Measurements from ENCODE around the gene SGCA. TPM values are rescaled to one million over a fixed set of nuclear protein-coding genes. Genes with fewer than 3 reads are reported as not detected.

The SGCA gene
- polyA plus RNA-seq, 4 donors: 0.96 to 6.2 (median 5.0) TPM; not detected in 1

DNA sequence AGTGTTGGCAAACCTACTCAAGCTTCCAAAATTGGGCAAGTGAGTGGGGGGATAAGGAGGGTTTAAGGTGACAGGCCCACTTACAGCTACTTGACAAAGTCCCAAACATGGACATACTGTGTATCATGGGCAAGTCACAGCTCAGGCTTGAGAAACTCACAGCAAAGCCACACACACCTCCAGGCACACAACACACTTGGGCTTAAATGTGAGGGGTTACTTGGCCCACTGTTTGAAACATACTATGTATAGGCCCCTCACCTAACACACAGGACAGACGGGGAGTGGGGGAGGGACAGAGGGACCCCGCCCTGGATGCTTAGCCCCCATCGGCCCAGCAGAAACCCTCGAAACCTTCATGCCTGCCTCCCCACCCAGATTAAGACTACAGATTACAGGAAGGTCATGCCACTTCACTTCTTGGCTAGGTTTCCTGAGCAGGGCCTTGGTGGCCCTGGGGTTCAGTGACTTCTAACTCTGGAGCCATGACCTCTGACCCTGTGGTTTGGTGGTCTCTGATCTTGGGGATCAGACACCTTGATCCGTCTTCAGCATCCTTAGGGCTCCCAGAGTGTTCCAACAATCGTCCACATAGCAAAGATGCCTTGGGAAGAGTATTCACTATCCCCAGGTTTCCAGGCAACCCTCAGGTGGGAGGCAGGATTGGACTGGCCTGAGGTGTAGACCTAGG, 33.6 kb upstream of the SGCA start:
- WGBS, 3 donors: 58 to 73% (median 68%) methylated on average over 6 of the region's 6 CpGs
- H3K4me3 ChIP-seq (ENCODE audit: low read depth in 1 of 3, low read length in 3 of 3): no peak overlapping the region
- H3K27me3 ChIP-seq (ENCODE audit: control insufficient read depth in 3 of 3, insufficient read depth in 3 of 3, low read length in 3 of 3): peaks cover 0 to 10% (median 0%) of the 10 kb centered on the region in 3 donors
- H3K27ac ChIP-seq (ENCODE audit: low read depth in 1 of 3, low read length in 2 of 3): no peak overlapping the region
- DNase-seq (no peak), FAIRE-seq (no peak)
- H3K9me3 ChIP-seq (ENCODE audit: control insufficient read depth in 2 of 2, insufficient read depth in 1 of 2, low read depth in 1 of 2, low read length in 1 of 2): no peaks in the 10 kb centered on the region
- peaks cover 3 to 32% (median 11%) of the 10 kb centered on the region in 3 donors for H3K36me3 ChIP-seq (ENCODE audit: control insufficient read depth in 3 of 3, insufficient read depth in 2 of 3, low read depth in 1 of 3, low read length in 3 of 3)
- H3K4me1 ChIP-seq (ENCODE audit: control insufficient read depth in 3 of 3, insufficient read depth in 2 of 3, low read depth in 1 of 3, low read length in 2 of 3): peaks cover 5 to 19% (median 13%) of the 10 kb centered on the region in 3 donors

DNA sequence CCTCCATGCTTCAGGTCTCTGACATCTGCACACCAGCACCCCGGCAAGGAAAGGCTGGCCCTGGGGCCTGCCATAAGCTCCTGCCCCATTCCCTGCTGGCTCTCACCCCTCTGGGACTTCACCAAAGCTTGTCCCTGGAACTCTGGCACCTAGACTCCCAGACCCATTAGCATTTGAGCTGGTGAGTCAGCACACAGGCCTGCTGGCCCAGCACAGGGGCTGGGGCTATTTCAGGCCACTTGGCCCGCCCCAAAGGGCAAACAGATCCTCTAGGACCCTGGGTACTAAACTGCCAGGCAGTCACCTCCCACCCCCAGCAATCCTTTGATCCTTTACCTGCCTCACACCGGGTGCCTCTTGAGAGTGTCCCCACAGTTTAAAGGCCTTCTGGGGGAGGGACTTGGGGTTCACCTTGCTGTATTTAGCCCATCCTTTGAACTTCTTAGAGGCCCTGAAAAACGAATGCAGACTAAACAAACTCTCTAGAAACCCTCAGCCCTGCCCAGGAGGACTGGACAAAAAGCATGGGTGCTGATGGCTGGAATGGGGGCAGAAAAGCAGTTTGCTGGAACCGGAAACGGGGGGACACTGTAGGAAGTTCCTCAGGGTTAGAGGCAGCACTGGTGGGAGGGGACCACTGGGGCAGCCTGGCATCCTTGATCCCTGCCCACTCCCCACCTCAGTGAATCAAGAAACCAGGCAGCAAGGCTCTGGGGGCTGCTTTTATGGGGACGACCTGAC, 32.6 kb upstream of the SGCA start:
- H3K27ac ChIP-seq (ENCODE audit: low read depth in 1 of 3, low read length in 2 of 3): peak overlapping the region in 1 of 3 donors; percentile 47
- peaks cover 5 to 19% (median 12%) of the 10 kb centered on the region in 3 donors for H3K4me1 ChIP-seq (ENCODE audit: control insufficient read depth in 3 of 3, insufficient read depth in 2 of 3, low read depth in 1 of 3, low read length in 2 of 3)
- DNase-seq: no peak
- FAIRE-seq: no peak
- no peaks in the 10 kb centered on the region for H3K9me3 ChIP-seq (ENCODE audit: control insufficient read depth in 2 of 2, insufficient read depth in 1 of 2, low read depth in 1 of 2, low read length in 1 of 2)
- 49 to 60% (median 51%) methylated on average over 7 of the region's 7 CpGs for WGBS, 3 donors
- peaks cover 3 to 41% (median 12%) of the 10 kb centered on the region in 3 donors for H3K36me3 ChIP-seq (ENCODE audit: control insufficient read depth in 3 of 3, insufficient read depth in 2 of 3, low read depth in 1 of 3, low read length in 3 of 3)
- peaks cover 0 to 10% (median 0%) of the 10 kb centered on the region in 3 donors for H3K27me3 ChIP-seq (ENCODE audit: control insufficient read depth in 3 of 3, insufficient read depth in 3 of 3, low read length in 3 of 3)
- no peak overlapping the region for H3K4me3 ChIP-seq (ENCODE audit: low read depth in 1 of 3, low read length in 3 of 3)

DNA sequence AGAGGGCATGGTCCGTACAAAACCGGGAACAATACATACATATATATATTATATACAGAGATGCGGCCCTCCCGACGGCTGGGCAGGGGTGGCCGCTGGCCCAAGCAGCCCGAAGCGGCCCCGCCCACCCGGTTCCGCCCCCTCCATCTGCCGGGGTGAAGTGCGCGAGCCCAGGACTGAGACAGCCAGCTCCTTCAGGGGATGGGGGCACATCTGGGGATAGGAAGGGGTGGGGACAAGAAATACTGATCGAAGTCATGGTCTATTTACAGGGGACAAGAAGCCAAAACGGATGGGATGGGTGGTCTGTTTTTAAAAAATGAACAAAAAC, 32.1 kb upstream of the SGCA start:
- H3K27me3 ChIP-seq (ENCODE audit: control insufficient read depth in 3 of 3, insufficient read depth in 3 of 3, low read length in 3 of 3): peaks cover 0 to 10% (median 0%) of the 10 kb centered on the region in 3 donors
- peaks cover 8 to 47% (median 14%) of the 10 kb centered on the region in 3 donors for H3K36me3 ChIP-seq (ENCODE audit: control insufficient read depth in 3 of 3, insufficient read depth in 2 of 3, low read depth in 1 of 3, low read length in 3 of 3)
- DNase-seq (no peak), FAIRE-seq (no peak)
- peak overlapping the region in 1 of 3 donors; percentile 47 for H3K27ac ChIP-seq (ENCODE audit: low read depth in 1 of 3, low read length in 2 of 3)
- no peak overlapping the region for H3K4me3 ChIP-seq (ENCODE audit: low read depth in 1 of 3, low read length in 3 of 3)
- WGBS, 3 donors: 29 to 36% (median 35%) methylated on average over 16 of the region's 16 CpGs
- H3K9me3 ChIP-seq (ENCODE audit: control insufficient read depth in 2 of 2, insufficient read depth in 1 of 2, low read depth in 1 of 2, low read length in 1 of 2): no peaks in the 10 kb centered on the region
- peaks cover under 1 to 15% (median 8%) of the 10 kb centered on the region in 3 donors for H3K4me1 ChIP-seq (ENCODE audit: control insufficient read depth in 3 of 3, insufficient read depth in 2 of 3, low read depth in 1 of 3, low read length in 2 of 3)

DNA sequence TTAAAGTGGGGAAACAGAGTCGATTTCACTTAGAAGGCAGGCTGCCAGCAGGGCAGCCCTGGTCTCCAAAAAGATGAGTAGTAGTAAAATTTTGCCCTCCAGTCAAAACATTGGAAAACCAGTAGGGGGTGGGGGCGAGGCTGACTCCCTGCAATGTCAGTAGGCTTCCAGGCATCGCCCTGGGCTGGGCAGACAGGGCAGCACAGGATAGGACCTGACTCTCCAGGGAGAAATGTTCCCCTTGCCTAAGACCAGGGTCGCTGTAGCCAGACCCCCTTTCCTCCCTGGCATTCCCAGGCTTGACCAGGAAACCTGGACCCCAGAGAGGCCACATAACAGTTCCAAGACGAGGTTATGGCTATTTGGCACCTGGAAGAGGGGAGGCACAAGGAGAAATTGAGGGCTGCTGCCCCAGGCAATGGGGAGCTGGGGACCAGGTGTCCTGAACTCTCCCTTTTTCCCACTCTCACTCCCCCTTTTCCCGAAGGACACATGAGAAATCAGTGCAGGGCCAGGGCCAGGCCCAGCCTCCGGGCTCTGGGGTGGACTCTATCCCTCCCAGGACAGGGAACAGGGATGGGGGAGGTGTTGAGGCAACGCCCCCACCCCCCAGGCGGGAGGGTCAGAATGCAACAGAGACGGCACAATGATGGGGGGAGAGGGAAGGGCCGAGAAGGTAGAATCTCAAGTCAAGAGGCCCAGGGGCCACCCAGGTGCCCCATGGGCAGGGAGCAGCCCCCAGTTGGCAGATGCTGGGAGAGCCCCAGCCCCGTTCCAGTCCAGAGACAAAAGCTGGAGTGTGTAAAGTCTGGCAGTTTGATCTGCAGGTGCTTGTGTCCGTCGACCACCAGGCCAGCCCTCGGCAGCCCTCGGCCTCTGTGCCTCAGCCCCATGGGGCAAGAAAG, 31.3 kb upstream of the SGCA start:
- H3K4me1 ChIP-seq (ENCODE audit: control insufficient read depth in 3 of 3, insufficient read depth in 2 of 3, low read depth in 1 of 3, low read length in 2 of 3): peaks cover 0 to 8% (median 4%) of the 10 kb centered on the region in 3 donors
- H3K9me3 ChIP-seq (ENCODE audit: control insufficient read depth in 2 of 2, insufficient read depth in 1 of 2, low read depth in 1 of 2, low read length in 1 of 2): no peaks in the 10 kb centered on the region
- peaks cover 0 to 10% (median 0%) of the 10 kb centered on the region in 3 donors for H3K27me3 ChIP-seq (ENCODE audit: control insufficient read depth in 3 of 3, insufficient read depth in 3 of 3, low read length in 3 of 3)
- H3K4me3 ChIP-seq (ENCODE audit: low read depth in 1 of 3, low read length in 3 of 3): no peak overlapping the region
- WGBS, 3 donors: 77 to 83% (median 81%) methylated on average over 16 of the region's 16 CpGs
- FAIRE-seq (no peak), DNase-seq (no peak)
- H3K27ac ChIP-seq (ENCODE audit: low read depth in 1 of 3, low read length in 2 of 3): no peak overlapping the region
- peaks cover 14 to 54% (median 14%) of the 10 kb centered on the region in 3 donors for H3K36me3 ChIP-seq (ENCODE audit: control insufficient read depth in 3 of 3, insufficient read depth in 2 of 3, low read depth in 1 of 3, low read length in 3 of 3)

DNA sequence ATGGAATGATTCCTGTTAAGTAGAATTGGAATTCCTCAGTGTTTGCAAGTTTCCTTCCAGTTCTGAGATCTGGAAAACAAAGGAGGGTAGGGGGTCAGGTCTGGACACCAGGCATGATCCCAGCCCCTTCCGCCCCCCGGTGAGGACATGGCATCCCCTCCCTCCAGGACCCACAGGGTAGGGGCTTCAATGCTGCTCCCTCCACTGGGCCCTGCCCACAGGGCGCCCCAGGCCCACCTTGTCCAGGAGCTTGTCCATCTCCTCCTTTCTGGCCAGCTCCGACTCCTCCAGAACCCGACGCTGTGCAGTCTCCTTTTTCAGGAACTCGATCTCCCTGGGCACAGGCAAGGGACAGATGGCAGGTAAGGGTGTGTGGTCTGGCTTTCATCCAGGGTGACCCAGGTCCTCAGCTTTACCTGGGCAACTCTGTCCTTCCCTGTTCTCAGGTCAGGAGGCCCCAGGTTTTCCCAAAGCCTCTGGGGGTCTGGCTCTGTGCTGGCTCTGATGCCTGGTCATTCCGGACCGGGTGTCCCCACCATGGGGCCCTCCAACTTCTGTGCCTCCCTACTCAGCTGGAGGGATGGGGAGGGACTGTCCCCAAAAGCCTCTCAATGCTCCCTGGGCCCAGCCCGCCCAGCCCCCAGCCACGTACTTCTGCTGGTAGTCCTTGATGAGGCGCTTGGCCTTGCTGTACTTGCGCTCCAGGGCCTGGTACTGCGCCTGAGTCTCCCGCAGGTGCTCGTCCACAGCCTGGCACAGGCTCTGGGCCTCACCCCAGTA, 30.3 kb upstream of the SGCA start:
- 89 to 94% (median 90%) methylated on average over 16 of the region's 16 CpGs for WGBS, 3 donors
- peaks cover 0 to 8% (median 4%) of the 10 kb centered on the region in 3 donors for H3K4me1 ChIP-seq (ENCODE audit: control insufficient read depth in 3 of 3, insufficient read depth in 2 of 3, low read depth in 1 of 3, low read length in 2 of 3)
- H3K4me3 ChIP-seq (ENCODE audit: low read depth in 1 of 3, low read length in 3 of 3): no peak overlapping the region
- H3K27me3 ChIP-seq (ENCODE audit: control insufficient read depth in 3 of 3, insufficient read depth in 3 of 3, low read length in 3 of 3): peaks cover 0 to 6% (median 0%) of the 10 kb centered on the region in 3 donors
- H3K9me3 ChIP-seq (ENCODE audit: control insufficient read depth in 2 of 2, insufficient read depth in 1 of 2, low read depth in 1 of 2, low read length in 1 of 2): peaks cover 0 to 6% of the 10 kb centered on the region in 2 donors
- H3K27ac ChIP-seq (ENCODE audit: low read depth in 1 of 3, low read length in 2 of 3): no peak overlapping the region
- DNase-seq (no peak), FAIRE-seq (no peak)
- peaks cover 14 to 64% (median 15%) of the 10 kb centered on the region in 3 donors for H3K36me3 ChIP-seq (ENCODE audit: control insufficient read depth in 3 of 3, insufficient read depth in 2 of 3, low read depth in 1 of 3, low read length in 3 of 3)

DNA sequence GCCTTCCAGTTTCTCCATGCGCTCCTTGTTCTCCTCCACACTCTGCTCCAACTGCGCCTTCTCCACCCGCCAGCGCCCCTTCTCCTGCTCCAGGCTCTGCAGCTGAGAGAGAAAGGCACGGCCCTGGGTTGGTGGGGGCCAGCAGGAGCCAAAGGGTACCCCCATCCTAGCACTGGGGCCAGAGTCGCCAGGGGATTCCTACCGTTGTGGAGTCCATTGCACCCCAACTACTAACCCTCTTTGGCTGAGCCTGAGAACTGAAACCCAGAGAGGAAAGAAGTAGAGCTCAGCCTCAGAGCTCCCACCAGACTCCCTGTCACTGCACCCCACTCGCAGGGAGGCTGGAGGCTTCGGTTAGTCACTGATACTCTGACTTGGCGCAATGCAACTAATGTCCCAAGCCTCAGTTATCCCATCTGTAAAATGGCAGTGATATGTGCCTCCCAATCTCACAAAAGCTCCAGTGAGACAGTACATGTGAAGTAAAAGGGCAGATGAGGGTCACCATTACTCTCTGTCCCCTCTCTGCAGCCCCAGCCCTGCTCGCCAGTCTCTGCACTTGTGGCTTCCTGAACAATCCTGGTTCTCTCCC, 29.6 kb upstream of the SGCA start:
- Histone ChIP-seq H3K4me3 (ENCODE audit: low read depth in 1 of 3, low read length in 3 of 3) (no peak overlapping the region), H3K27ac (ENCODE audit: low read depth in 1 of 3, low read length in 2 of 3) (no peak overlapping the region), H3K36me3 (ENCODE audit: control insufficient read depth in 3 of 3, insufficient read depth in 2 of 3, low read depth in 1 of 3, low read length in 3 of 3) (peaks cover 14 to 71% (median 19%) of the 10 kb centered on the region in 3 donors), H3K4me1 (ENCODE audit: control insufficient read depth in 3 of 3, insufficient read depth in 2 of 3, low read depth in 1 of 3, low read length in 2 of 3) (peaks cover 0 to 4% (median 4%) of the 10 kb centered on the region in 3 donors), H3K27me3 (ENCODE audit: control insufficient read depth in 3 of 3, insufficient read depth in 3 of 3, low read length in 3 of 3) (no peaks in the 10 kb centered on the region), H3K9me3 (ENCODE audit: control insufficient read depth in 2 of 2, insufficient read depth in 1 of 2, low read depth in 1 of 2, low read length in 1 of 2) (peaks cover 0 to 8% of the 10 kb centered on the region in 2 donors)
- 89 to 98% (median 98%) methylated on average over 10 to 11 of the region's 11 CpGs for WGBS, 3 donors
- FAIRE-seq: no peak
- DNase-seq: no peak

DNA sequence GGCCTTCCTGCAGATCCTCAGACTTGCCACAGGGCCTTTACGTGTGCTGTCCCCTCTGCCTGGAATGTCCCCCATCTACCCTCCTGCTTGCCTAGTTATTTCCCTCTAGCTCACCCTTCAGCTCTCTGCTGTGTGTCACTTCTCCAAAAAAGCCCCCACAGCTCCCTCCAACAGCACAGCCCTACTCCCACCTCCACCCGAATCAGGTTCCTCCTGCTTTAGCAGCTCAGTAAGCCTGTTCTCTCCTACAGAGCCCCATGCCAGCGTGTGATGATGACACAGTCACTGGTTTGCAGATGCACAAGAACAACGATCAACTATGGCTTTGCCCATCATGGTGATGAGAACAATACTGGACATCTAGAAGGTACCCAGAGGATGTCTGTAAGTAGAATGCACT, 28.8 kb upstream of the SGCA start:
- no peak overlapping the region for H3K4me3 ChIP-seq (ENCODE audit: low read depth in 1 of 3, low read length in 3 of 3)
- H3K27ac ChIP-seq (ENCODE audit: low read depth in 1 of 3, low read length in 2 of 3): no peak overlapping the region
- peaks cover 14 to 80% (median 20%) of the 10 kb centered on the region in 3 donors for H3K36me3 ChIP-seq (ENCODE audit: control insufficient read depth in 3 of 3, insufficient read depth in 2 of 3, low read depth in 1 of 3, low read length in 3 of 3)
- FAIRE-seq (no peak), DNase-seq (no peak)
- peaks cover 0 to 8% of the 10 kb centered on the region in 2 donors for H3K9me3 ChIP-seq (ENCODE audit: control insufficient read depth in 2 of 2, insufficient read depth in 1 of 2, low read depth in 1 of 2, low read length in 1 of 2)
- 92 to 96% (median 93%) methylated on average over 4 of the region's 4 CpGs for WGBS, 3 donors
- no peaks in the 10 kb centered on the region for H3K27me3 ChIP-seq (ENCODE audit: control insufficient read depth in 3 of 3, insufficient read depth in 3 of 3, low read length in 3 of 3)
- peaks cover 0 to 4% (median 4%) of the 10 kb centered on the region in 3 donors for H3K4me1 ChIP-seq (ENCODE audit: control insufficient read depth in 3 of 3, insufficient read depth in 2 of 3, low read depth in 1 of 3, low read length in 2 of 3)

All from small intestine (tissue), 7 donors.